SK-N-SH (cell line): Measurements from ENCODE around the gene TAB2. TPM values are rescaled to one million over a fixed set of nuclear protein-coding genes. Genes with fewer than 3 reads are reported as not detected.

Experiments
- ELF1 ChIP-seq: IDR thresholded peaks from 2 replicates; pipeline ENCODE4 v1.4.0; 2012
- EP300 ChIP-seq, 2 experiments: IDR thresholded peaks; 2 replicates each; pipeline versions ENCODE4 v1.4.0 to v1.6.1; 2012; ENCODE audit warnings: borderline replicate concordance in 1 of 2, low read depth in 1 of 2, low read length in 1 of 2
- EZH2phosphoT487 ChIP-seq: fragments of 200-600 bp; sonication (generic); IDR thresholded peaks from 2 replicates; pipeline ENCODE4 v1.6.1; 2017; ENCODE audit warnings: low read depth, mixed run types, mild to moderate bottlenecking, antibody characterized with exemption, moderate library complexity, borderline replicate concordance
- FOXJ3 ChIP-seq: sonication (generic); formaldehyde crosslinking; IDR thresholded peaks from 2 replicates; pipeline ENCODE4 v1.5.1; 2020; ENCODE audit warnings: mild to moderate bottlenecking, missing genetic modification reagents
- FOXM1 ChIP-seq: IDR thresholded peaks from 2 replicates; pipeline ENCODE4 v1.4.0; 2012; ENCODE audit warnings: low read depth, mild to moderate bottlenecking
- GABPA ChIP-seq: IDR thresholded peaks from 2 replicates; pipeline ENCODE4 v1.4.0; 2012; ENCODE audit warnings: low read depth, mild to moderate bottlenecking
- JUND ChIP-seq: IDR thresholded peaks from 2 replicates; pipeline ENCODE4 v1.4.0; 2012
- MEF2A ChIP-seq: IDR thresholded peaks from 2 replicates; pipeline ENCODE4 v1.4.0; 2012; ENCODE audit warnings: low read depth, borderline replicate concordance
- NFIC ChIP-seq: IDR thresholded peaks from 2 replicates; pipeline ENCODE4 v1.4.0; 2012; ENCODE audit warnings: borderline replicate concordance
- NRF1 ChIP-seq: IDR thresholded peaks from 2 replicates; pipeline ENCODE4 v1.6.1; 2012; ENCODE audit warnings: low read depth, mild to moderate bottlenecking, low read length
- PBX3 ChIP-seq: IDR thresholded peaks from 2 replicates; pipeline ENCODE4; 2012
- RCOR1 ChIP-seq: fragments of 150-350 bp; IDR thresholded peaks from 2 replicates; pipeline ENCODE4 v1.6.1; 2017; ENCODE audit warnings: antibody characterized with exemption, low read length
- REST ChIP-seq: IDR thresholded peaks from 2 replicates; pipeline ENCODE4 v1.6.1; 2012; ENCODE audit warnings: mild to moderate bottlenecking, low read depth, low read length, moderate library complexity
- RFX5 ChIP-seq: IDR thresholded peaks from 2 replicates; pipeline ENCODE4 v1.6.1; 2012; ENCODE audit warnings: mild to moderate bottlenecking, improper control_type of control experiment, low read length
- SMC3 ChIP-seq: IDR thresholded peaks from 2 replicates; pipeline ENCODE4 v1.6.1; 2012; ENCODE audit warnings: low read depth, low read length, improper control_type of control experiment
- polyA plus RNA-seq, 3 experiments: library from polyadenylated mRNA; depleted of rRNA; stranded (reverse); fragments of >200 nt; gene quantifications; 2 replicates each; pipeline ENCODE4 v1.2.3, GENCODE V29; 2012
- TF ChIP-seq, protein P1 (sequence below): fragments of 150-350 bp; IDR thresholded peaks from 2 replicates; pipeline ENCODE4 v1.6.1; 2017; ENCODE audit warnings: antibody characterized with exemption, low read length, low read depth, borderline replicate concordance
- TF ChIP-seq, protein P2 (sequence below): IDR thresholded peaks from 2 replicates; pipeline ENCODE4 v1.4.0; 2012; ENCODE audit warnings: low read depth
- TF ChIP-seq, protein P3 (sequence below): fragments of 200-600 bp; sonication (generic); IDR thresholded peaks from 2 replicates; pipeline ENCODE4 v1.6.1; 2017; ENCODE audit warnings: antibody characterized with exemption, mild to moderate bottlenecking, moderate library complexity

TAB2 gene
- polyA plus RNA-seq, 1 of the 3 experiments (the other 2 are of a cell fraction), result 24.4 TPM

- TF ChIP-seq, protein P1, sequence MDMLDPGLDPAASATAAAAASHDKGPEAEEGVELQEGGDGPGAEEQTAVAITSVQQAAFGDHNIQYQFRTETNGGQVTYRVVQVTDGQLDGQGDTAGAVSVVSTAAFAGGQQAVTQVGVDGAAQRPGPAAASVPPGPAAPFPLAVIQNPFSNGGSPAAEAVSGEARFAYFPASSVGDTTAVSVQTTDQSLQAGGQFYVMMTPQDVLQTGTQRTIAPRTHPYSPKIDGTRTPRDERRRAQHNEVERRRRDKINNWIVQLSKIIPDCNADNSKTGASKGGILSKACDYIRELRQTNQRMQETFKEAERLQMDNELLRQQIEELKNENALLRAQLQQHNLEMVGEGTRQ, result no peak
- no peak for TF ChIP-seq RCOR1
- TF ChIP-seq NRF1, result peak; percentile 45; the same call in 1 of the 2 replicates
- TF ChIP-seq, protein P2, sequence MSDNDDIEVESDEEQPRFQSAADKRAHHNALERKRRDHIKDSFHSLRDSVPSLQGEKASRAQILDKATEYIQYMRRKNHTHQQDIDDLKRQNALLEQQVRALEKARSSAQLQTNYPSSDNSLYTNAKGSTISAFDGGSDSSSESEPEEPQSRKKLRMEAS, result peak; percentile 48; the same call in 1 of the 2 replicates
- no peak for TF ChIP-seq FOXM1
- TF ChIP-seq GABPA, result no peak
- TF ChIP-seq REST, result no peak
- no peak for TF ChIP-seq ELF1
- TF ChIP-seq EP300 (IDR thresholded peaks at IDR 0.05; ENCODE audit: borderline replicate concordance in 1 of 2, low read depth in 1 of 2, low read length in 1 of 2), result no peak
- TF ChIP-seq SMC3, result peak; percentile 99
- no peak for TF ChIP-seq PBX3
- no peak for TF ChIP-seq NFIC
- TF ChIP-seq RFX5, result no peak
- no peak for TF ChIP-seq FOXJ3 (CRISPR knock-in tag)
- TF ChIP-seq EZH2phosphoT487, result no peak
- TF ChIP-seq MEF2A, result no peak
- TF ChIP-seq JUND, result no peak
- TF ChIP-seq, protein P3, sequence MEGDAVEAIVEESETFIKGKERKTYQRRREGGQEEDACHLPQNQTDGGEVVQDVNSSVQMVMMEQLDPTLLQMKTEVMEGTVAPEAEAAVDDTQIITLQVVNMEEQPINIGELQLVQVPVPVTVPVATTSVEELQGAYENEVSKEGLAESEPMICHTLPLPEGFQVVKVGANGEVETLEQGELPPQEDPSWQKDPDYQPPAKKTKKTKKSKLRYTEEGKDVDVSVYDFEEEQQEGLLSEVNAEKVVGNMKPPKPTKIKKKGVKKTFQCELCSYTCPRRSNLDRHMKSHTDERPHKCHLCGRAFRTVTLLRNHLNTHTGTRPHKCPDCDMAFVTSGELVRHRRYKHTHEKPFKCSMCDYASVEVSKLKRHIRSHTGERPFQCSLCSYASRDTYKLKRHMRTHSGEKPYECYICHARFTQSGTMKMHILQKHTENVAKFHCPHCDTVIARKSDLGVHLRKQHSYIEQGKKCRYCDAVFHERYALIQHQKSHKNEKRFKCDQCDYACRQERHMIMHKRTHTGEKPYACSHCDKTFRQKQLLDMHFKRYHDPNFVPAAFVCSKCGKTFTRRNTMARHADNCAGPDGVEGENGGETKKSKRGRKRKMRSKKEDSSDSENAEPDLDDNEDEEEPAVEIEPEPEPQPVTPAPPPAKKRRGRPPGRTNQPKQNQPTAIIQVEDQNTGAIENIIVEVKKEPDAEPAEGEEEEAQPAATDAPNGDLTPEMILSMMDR, result peak; percentile 85
Measured at GRCh38 chr6:149431905-149432775, 114.6 kb downstream of the TAB2 start (continued).
